ENCODE measurements around the gene INPP4B.

DNA sequence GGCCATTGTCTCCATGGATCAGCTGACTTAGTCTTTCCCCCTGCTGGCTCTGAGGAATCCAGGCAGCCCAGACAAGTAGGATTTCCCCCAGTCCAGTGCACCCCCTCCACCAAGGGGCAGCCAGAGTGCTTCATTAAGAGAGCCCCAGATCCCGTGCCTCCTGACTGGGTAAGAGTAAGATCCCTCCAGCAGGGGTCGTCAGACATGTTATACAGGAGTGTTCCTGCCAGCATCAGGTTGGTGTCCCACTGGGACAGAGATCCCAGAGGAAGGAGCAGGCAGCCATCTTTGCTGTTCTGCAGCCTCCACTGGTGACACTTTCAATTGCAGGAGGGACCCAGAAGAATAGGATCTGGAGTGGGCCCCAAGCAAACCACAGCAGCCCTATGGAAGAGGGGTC is 29.0 kb upstream of the INPP4B start:
- TF ChIP-seq, protein P1, sequence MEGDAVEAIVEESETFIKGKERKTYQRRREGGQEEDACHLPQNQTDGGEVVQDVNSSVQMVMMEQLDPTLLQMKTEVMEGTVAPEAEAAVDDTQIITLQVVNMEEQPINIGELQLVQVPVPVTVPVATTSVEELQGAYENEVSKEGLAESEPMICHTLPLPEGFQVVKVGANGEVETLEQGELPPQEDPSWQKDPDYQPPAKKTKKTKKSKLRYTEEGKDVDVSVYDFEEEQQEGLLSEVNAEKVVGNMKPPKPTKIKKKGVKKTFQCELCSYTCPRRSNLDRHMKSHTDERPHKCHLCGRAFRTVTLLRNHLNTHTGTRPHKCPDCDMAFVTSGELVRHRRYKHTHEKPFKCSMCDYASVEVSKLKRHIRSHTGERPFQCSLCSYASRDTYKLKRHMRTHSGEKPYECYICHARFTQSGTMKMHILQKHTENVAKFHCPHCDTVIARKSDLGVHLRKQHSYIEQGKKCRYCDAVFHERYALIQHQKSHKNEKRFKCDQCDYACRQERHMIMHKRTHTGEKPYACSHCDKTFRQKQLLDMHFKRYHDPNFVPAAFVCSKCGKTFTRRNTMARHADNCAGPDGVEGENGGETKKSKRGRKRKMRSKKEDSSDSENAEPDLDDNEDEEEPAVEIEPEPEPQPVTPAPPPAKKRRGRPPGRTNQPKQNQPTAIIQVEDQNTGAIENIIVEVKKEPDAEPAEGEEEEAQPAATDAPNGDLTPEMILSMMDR (IDR thresholded peaks at IDR 0.05): no peak
- no peak for TF ChIP-seq POLR2A (IDR thresholded peaks at IDR 0.05)

Data from testis (tissue), 2 donors.